ES-I3 (cell line): Measurements from ENCODE around the gene KIAA0232.
"Not testable (repeated sequence)": the region's sequence is repeated elsewhere in the genome, so short reads cannot be mapped to it uniquely, and the experiment has no call there.

Experiments
- H3K36me3 ChIP-seq: 2 replicates; pipeline ENCODE4 v1.6.1; 2013; ENCODE audit warnings: mild to moderate bottlenecking, low read length, control low read depth, moderate library complexity; ENCODE audit not compliant: insufficient read depth
- H3K4me1 ChIP-seq: 2 replicates; pipeline ENCODE4 v1.6.1; 2013; ENCODE audit warnings: mild to moderate bottlenecking, control low read depth, low read length; ENCODE audit not compliant: insufficient read depth
- H3K9ac ChIP-seq: 2 replicates; pipeline ENCODE4 v1.6.1; 2013; ENCODE audit warnings: low read depth, mild to moderate bottlenecking, low read length, moderate library complexity
- H3K9me3 ChIP-seq: 2 replicates; pipeline ENCODE4 v1.6.1; 2013; ENCODE audit warnings: mild to moderate bottlenecking, low read length, moderate library complexity; ENCODE audit not compliant: control insufficient read depth, insufficient read depth

The KIAA0232 gene

DNA sequence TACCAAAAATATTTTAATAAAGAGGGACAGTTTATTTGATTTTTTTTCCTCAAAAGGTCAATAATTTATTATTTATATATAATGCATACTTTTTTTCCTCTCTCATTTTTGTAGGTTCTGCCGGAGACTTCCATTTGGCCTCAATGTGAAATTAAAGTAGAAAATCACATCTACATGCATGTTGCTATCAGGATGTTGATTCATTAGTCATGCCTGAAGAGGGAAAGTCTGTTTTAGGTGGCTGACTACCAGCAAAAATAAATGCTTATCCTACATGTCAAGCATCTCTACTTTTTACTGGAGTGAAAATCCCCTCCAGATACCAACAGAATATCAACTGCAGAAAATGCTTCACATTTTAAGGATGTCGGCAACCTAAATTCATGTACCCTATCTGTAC lies 41.5 kb downstream of the KIAA0232 start:
- peaks cover 3% of the 10 kb centered on the region; the same call in 1 of the 2 replicates for H3K36me3 ChIP-seq
- peaks cover 6% of the 10 kb centered on the region; the same call in 1 of the 2 replicates for H3K9me3 ChIP-seq

DNA sequence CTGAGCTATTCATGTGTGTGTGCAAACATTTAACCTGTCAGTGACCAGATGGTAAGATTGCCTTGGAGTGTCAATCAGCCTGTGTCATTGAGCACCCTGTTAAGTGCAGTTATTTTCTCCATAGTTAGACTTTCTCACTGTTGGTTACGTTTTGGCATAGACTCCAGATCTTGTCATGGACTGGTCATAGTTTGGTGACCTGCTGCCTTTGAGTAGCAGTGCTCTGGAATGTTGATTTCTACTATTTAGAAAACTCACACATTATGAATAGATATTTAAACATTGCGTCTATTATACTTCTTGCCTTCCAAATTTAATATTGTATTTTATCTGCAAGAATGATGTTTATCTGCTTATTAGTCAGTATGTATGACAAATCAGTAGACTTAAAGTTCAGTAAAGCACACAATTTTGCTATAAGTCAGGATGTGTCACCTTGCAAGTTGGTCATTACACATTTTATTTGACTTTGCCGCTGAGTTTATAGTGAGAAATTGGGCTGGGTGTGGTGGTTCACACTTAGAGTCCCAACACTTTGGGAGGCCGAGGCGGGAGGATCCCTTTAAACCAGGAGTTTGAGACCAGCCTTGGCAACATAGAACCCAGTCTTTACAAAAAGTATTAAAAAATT lies 42.4 kb downstream of the KIAA0232 start:
- Histone ChIP-seq H3K36me3 (peaks cover 3% of the 10 kb centered on the region; the same call in 1 of the 2 replicates), H3K4me1 (no peaks in the 10 kb centered on the region), H3K9ac (no peak overlapping the region), H3K9me3 (no peaks in the 10 kb centered on the region; the same call in 1 of the 2 replicates)

More for the DNA sequence above, 41.5 kb downstream of the KIAA0232 start:
- Histone ChIP-seq H3K9ac (no peak overlapping the region), H3K4me1 (no peaks in the 10 kb centered on the region)

DNA sequence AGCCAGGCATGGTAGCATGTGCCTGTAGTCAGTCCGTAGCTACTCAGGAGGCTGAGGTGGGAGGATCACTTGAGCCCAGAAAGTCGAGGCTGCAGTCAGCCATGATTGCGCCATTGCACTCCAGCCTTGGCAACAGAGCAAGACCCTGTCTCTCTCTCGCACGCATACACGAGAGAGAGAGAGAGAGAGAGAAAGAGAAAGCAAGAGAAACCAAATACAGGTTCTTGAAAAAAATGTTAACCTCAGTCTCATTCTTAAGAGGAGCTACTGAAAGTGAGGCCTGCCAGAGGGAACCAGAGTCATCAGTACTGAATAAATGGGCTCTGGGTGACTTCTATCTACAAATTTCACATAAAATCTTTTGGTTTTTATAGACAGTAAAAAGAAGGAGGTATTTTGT lies 42.9 kb downstream of the KIAA0232 start:
- peaks cover 3% of the 10 kb centered on the region; the same call in 1 of the 2 replicates for H3K36me3 ChIP-seq

DNA sequence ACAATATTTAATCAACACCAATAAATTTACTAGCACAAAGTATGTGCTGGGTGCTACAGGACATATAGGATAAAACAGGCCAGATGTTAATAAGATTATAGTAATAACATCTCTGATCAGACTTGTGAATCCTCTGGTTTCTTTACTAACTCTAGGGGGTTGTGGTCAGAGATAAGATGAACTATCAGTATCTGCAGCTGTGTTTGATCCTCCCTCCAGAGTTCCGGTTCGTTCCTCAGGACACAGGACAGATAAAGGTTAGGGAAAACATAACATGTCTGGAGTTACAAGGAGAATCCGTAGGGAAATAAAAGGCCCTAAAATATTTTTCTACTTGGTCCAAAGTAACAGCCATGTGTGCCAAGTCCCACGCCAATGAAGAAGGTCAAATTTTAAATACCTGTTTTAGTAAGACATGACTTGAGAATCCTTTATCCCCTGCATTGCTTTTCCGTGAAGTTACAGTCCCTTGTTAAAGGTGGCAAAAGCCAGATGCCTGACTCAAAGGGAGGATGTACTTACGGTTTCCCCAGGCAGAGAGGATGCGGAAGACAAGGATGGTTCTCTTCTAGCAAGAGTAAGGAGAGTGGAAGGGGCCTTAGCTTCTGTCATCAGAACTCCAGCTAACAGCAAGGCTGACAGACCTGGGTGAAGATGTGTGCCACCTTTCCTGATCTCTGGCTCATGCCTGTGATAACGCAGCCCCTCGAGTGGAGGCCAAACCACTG lies 44.4 kb downstream of the KIAA0232 start:
- peaks cover 11% of the 10 kb centered on the region for H3K36me3 ChIP-seq

More for the DNA sequence above, 42.9 kb downstream of the KIAA0232 start:
- H3K9me3 ChIP-seq, result no peaks in the 10 kb centered on the region
- no peak overlapping the region for H3K9ac ChIP-seq
- no peaks in the 10 kb centered on the region for H3K4me1 ChIP-seq

DNA sequence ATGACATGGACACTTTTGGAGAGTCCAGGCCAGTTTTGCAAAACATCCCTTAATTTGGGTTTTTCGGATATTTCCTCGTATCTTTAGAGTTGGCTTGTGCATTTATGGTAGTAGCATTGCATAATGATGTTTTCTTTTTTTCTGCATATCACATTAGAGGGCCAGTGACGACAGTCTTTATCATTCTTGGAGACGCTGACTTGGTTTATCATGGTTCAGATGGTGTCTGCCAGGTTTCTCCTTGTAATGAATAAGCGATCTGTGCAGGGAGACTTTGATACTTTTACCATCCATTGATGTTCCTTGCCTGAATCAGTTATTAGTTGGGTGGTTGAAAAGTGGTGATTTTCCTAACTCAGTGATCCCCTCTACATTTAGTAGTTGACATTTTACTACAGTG lies 46.6 kb downstream of the KIAA0232 start:
- H3K36me3 ChIP-seq, result peaks cover 11% of the 10 kb centered on the region
- no peak overlapping the region for H3K9ac ChIP-seq
- no peaks in the 10 kb centered on the region for H3K4me1 ChIP-seq
- H3K9me3 ChIP-seq, result no peaks in the 10 kb centered on the region

More for the DNA sequence above, 44.4 kb downstream of the KIAA0232 start:
- Histone ChIP-seq H3K4me1 (no peaks in the 10 kb centered on the region), H3K9me3 (no peaks in the 10 kb centered on the region), H3K9ac (no peak overlapping the region)

DNA sequence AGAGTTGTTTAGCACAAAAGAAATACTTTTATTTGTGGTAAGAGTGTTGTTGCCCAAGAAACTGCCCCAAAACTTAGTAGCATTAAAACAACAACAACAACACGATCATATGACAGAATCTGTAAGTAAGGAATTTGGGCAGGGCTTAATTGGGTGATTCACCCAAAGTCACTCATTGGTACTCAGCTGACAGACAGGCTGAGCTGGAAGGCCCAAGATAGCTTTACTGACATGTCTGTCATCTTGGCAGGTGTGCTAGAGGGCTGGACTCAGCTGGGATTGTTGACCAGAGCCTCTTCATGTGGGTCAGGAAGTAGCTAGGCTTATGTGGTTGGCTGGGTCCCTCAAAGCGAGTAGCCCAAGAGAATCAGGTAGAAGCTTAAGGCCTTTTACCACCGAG lies 52.3 kb downstream of the KIAA0232 start:
- no peaks in the 10 kb centered on the region for H3K4me1 ChIP-seq
- no peak overlapping the region for H3K9ac ChIP-seq
- H3K36me3 ChIP-seq, result peaks cover 8% of the 10 kb centered on the region
- H3K9me3 ChIP-seq, result no peaks in the 10 kb centered on the region

DNA sequence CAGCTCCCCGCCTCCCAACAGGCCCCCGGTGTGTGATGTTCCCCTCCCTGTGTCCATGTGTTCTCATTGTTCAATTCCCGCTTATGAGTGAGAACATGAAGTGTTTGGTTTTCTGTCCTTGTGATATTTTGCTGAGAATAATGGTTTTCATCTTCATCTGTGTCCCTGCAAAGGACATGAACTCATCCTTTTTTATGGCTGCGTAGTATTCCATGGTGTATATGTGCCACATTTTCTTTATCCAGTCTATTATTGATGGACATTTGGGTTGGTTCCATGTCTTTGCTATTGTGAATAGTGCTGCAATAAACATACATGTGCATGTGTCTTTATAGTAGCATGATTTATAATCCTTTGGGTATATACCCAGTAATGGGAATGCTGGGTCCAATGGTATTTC lies 53.1 kb downstream of the KIAA0232 start:
- H3K9ac ChIP-seq, H3K36me3 ChIP-seq, H3K4me1 ChIP-seq, H3K9me3 ChIP-seq: not testable (repeated sequence)

DNA sequence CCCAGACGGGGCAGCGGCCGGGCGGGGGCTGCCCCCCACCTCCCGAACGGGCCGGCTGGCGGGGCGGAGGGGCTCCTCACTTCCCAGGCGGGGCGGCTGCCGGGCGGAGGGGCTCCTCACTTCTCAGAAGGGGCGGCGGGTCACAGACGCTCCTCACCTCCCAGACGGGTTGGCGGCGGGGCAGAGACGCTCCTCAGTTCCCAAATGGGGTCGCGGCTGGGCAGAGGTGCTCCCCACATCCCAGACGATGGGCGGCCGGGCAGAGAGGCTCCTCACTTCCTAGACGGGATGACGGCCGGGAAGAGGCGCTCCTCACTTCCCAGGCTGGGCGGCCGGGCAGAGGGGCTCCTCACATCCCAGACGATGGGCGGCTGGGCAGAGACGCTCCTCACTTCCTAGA lies 54.6 kb downstream of the KIAA0232 start:
- not testable (repeated sequence) for H3K36me3 ChIP-seq, H3K9me3 ChIP-seq, H3K4me1 ChIP-seq, H3K9ac ChIP-seq

DNA sequence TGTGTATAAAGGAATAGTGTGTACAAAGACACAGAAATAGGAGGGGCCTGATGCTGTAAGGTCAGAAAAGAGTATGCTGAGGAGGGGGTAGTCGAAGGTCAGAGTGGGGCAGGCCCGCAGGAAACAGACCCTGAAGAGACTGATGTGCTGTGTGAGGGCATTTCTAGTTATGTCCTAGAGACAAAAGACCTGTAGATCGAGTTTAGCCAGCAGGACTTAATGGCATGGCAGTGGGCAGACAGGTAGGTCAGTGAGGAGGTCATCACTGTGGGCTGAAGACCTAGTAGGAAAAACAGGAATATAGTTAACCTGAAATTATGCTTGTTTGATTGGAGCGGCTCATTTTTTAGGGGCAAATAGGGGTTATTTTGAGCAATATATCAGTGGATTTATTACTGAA lies 57.1 kb downstream of the KIAA0232 start:
- Histone ChIP-seq H3K36me3 (no peaks in the 10 kb centered on the region), H3K9ac (no peak overlapping the region), H3K9me3 (no peaks in the 10 kb centered on the region), H3K4me1 (no peaks in the 10 kb centered on the region)

DNA sequence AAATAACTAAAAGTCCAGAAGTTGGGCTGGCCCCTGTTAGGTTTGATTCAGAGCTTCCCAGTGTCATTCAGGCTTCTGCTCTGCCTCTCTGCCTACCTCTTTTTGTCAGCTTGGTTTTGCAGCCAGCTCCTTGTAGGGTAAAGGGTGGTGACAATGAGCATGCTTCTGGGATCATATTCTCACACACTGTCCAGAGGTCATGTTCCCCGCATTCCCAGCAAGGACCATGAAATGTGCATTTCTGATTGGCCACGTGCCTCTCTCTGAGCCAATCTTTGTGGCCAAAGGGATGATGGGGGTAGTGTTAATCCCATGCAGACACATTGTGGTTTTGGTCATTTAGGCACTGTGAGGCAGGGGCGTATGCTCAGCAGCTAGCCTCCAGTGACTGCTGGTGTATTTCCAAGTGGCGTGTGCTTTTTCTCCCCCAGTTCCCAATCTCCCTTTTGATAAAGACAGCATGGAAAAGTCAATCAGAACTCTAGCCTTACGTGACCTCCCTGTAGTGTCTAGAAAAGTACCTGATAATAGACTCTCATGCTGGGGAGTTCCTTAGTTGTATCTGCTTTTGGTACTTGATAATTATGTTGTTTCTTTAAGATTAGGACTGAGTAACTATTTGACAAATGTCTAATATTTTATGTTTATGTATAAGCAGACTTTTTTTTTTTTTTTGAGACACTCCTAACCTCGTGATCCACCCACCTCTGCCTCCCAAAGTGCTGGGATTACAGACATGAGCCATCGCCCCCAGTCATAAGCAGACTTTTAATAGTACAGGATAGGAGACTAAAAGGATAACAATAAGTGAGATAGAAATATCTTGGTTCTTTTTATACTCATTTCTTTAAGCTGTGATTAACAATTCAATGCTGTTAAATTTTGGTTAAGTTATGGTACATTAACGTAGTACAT lies 57.8 kb downstream of the KIAA0232 start:
- no peaks in the 10 kb centered on the region for H3K9me3 ChIP-seq
- H3K36me3 ChIP-seq, result 0 out of 2 replicates have a peak, but pooled peaks cover 4% of the 10 kb centered on the region
- H3K9ac ChIP-seq, result no peak overlapping the region
- no peaks in the 10 kb centered on the region for H3K4me1 ChIP-seq

DNA sequence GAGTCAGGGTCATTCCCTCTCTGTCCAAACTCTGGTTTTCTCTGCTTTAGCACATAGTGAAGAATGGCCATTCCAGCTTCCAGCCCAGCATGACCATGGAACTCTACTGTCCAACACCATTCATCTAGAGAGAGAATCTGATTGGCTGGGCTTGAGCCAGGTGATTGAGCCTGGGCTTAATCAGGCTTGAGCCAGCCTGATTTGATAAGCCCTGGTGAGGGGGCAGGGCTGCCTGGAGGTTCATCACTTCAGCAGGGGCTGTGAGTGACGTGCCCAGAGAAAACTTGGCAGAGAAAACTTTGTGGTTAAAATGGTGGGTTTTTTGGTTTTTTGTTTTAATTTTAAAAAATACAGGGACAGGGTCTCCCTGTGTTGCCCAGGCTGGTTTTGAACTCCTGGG lies 62.5 kb downstream of the KIAA0232 start:
- H3K4me1 ChIP-seq, result peaks cover 14% of the 10 kb centered on the region
- H3K9ac ChIP-seq, result no peak overlapping the region
- no peaks in the 10 kb centered on the region for H3K9me3 ChIP-seq
- H3K36me3 ChIP-seq, result peaks cover 4% of the 10 kb centered on the region; the same call in 1 of the 2 replicates

DNA sequence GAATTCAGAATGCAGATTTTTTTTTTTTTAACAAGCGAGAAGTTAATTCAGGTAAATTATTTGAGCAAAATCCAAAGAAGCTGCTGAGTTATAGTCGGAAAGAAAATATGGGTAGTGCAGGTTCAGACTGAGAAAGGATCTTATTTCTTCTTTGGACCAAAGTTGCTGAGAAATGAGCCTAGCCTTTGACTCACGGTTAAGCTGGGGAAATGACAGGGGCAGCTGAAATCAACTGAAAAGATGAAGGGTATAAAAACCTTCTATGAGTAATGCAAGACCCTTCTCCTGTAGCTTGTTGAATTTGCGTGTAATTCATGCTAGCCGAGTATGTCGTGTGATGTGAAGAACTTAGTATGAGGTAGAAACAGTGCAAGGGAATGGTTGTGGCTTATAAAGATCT lies 63.0 kb downstream of the KIAA0232 start:
- H3K9ac ChIP-seq, result no peak overlapping the region
- H3K4me1 ChIP-seq, result peaks cover 14% of the 10 kb centered on the region
- H3K36me3 ChIP-seq, result peaks cover 4% of the 10 kb centered on the region; the same call in 1 of the 2 replicates
- H3K9me3 ChIP-seq, result no peaks in the 10 kb centered on the region

DNA sequence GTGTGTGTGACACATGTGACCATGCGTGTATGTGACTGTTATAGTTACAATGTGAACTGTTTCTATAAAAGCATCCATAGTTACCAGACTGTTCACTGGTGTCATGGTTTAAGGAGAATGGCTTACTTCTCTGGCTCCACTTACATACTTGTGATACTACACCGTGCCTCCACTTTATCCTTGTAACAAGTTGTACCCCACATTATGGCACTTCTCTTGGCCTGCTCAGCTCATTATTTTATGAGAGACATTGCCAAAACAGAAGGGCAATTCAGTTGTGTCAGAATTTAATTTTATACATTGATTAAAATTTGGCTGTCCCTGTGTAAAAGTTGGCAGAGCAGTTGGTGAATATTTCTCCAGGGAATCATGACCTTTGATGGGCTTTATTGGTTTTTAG lies 64.7 kb downstream of the KIAA0232 start:
- H3K9me3 ChIP-seq, result peaks cover 2% of the 10 kb centered on the region
- peaks cover 9% of the 10 kb centered on the region; the same call in 1 of the 2 replicates for H3K36me3 ChIP-seq
- peaks cover 14% of the 10 kb centered on the region for H3K4me1 ChIP-seq
- no peak overlapping the region; the same call in 1 of the 2 replicates for H3K9ac ChIP-seq

DNA sequence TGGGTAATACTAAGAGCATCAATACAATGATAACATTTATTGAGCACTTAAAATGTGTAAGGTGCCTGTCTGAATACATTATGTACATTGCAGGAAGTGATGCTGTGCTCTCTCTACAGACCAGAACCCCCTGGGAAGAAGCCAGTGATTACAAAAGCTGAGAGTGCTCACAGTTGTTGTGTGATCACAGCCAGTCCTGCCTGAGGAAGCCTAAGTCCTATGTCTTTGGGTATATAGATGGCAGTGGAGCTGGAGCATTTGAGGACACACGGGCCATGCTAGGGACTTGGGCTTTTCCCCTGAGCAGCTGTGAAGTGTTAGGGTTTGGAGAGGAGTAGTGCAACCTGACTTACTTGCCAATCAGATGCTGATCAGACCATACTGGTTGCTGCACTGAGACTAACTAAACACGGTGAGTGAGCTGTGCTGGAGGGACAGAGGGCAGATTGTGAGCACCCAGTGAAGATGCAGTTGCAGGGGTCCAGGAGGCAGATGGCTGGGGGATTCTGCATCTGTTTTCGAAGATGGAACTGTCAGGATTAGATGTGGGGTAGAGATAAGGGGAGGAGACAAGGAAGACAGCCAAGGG lies 66.3 kb downstream of the KIAA0232 start:
- Histone ChIP-seq H3K9me3 (peaks cover 4% of the 10 kb centered on the region), H3K9ac (no peak overlapping the region), H3K4me1 (peaks cover 14% of the 10 kb centered on the region), H3K36me3 (peaks cover 9% of the 10 kb centered on the region; the same call in 1 of the 2 replicates)
